Measurements from ENCODE around the gene PIP4K2A.
"Not testable (repeated sequence)": the region's sequence is repeated elsewhere in the genome, so short reads cannot be mapped to it uniquely, and the experiment has no call there.

PIP4K2A gene

GRCh38 chr10:22718659-22719058 is 4.3 kb upstream of the PIP4K2A start:
- DNase-seq: not testable (repeated sequence)

GRCh38 chr10:22717728-22718127 is 3.4 kb upstream of the PIP4K2A start:
- no peak for DNase-seq

DNA sequence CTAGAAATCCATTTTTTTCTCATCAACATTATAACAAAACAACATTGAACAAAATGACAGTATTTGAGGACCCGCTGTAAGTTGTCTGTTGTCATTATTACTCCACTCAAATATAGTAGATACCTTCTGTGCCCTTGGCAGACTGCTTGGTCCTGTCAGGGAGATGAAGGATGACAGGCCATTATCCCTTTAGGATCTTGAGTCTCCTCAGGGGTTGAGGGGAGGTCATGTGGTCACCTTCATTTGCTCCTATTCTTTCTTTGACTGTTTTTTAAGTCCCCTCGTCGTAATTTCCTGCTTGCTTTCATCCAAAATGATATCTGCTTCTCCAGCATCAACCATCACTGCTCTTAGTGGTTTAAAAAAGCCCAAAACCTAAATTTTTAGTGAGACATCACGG is 2.6 kb upstream of the PIP4K2A start:
- no peak for DNase-seq

DNA sequence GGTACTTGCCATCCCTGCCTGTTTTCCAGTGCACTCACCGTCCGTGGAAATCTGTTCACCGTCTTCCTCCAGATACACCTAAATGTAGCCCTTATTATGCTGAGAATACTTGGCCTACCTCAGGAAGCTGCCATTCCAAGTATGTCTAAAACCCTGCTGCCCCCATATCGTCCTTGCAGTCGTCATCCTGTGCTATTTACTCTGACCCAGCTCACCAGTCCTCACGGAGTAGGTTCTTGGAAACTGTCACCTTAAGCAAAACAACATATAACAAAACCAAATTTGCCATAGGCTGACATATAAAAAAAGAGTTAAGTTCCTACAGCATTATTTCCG is 880 bp upstream of the PIP4K2A start:
- DNase-seq: no peak

GRCh38 chr10:22713853-22714478 is 412 bp downstream of the PIP4K2A start:
- DNase-seq: no peak

DNA sequence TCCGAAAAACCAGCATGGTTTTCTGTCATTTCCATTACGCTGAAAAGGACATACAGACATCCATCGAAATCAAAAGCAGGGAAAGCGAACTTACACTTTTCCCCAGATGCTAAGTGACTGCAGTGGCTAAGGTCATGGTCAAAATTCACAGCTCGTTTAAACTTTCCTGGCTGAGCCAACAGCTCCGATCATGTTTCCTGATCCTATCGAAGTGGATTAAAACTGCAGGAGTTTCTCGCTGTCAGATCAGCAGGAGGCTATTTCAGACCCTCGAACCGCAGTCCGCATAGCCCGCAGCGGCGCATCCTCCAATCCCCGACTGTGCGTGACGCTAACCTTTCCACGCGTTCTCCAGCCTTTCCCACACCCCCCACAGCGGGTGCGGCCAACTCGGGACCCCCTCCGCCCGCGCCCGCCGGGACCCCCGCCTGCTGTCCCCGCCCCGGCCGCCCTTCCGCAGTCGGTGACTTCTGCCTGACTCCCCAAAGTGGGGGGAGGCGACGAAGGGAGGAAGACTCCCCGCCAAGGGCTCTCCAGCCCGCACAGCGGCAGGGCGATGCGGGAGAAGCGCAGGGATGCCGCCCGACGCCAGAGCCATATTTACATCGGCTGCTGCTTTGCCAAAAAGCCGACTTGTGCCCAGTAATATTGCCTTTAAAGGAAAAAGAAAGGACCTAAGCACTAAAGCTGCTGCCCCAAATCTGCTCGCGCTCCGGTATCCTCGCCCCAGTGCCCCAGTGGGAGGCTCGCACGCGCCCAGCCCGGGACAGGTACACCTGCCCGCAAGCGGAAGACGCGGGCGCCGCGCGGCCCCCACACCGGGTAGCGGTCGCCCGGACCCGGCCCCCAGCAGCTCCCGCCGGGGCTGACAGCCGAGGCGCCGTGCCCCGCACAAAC is 1.2 kb downstream of the PIP4K2A start:
- DNase-seq: no peak

- no peak for DNase-seq
These were observed 2.0 kb downstream of the PIP4K2A start for GRCh38 chr10:22712211-22712955.

DNA sequence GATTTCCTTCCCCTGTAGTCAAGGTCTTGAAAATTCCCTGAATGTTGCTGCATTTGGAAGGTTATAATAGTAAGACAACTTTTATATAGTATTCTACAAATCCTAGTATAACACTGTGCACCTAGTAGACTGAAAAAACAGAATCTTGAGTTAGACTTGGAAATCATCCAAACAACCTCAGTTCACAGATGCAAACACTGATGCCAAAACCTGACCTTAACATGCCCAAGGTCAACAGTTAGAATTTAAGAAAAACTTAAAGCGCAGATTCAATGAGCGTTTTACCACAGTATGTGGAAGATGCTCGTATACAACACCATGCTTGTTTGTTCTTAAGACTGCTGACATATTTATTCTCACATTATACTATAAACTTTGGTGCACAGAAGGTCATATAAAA is 3.0 kb downstream of the PIP4K2A start:
- no peak for DNase-seq

DNA sequence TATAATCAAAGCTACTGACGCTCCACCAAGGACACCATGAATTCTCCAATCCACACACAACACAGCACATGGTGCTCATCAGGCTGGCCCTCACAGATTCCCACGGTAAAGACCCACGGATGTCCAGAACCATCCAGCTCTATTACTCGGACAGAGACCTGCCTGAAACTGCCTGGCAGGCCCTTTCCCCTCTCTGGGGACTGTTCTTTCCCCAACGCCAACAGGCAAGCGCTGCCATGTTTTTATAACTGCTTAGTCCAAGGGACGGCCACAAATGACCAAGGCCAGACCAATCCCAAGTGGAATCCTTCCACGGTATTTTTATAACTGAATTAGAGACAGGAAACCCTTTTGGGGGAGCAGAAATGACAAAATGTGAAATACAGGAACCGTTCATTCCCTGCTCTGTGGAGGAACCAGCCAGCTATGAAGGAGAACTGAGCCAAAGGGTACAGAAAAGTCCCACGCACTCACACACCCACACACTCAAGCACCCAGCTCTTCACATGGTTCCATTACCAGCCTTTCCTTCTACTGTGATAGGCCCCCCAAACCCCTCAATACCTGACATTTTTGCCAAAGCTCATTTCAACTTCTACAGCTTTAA is 4.1 kb downstream of the PIP4K2A start:
- no peak for DNase-seq

GRCh38 chr10:22708772-22709171 is 5.6 kb downstream of the PIP4K2A start:
- no peak for DNase-seq

GRCh38 chr10:22705527-22705926 is 8.9 kb downstream of the PIP4K2A start:
- DNase-seq: no peak

DNA sequence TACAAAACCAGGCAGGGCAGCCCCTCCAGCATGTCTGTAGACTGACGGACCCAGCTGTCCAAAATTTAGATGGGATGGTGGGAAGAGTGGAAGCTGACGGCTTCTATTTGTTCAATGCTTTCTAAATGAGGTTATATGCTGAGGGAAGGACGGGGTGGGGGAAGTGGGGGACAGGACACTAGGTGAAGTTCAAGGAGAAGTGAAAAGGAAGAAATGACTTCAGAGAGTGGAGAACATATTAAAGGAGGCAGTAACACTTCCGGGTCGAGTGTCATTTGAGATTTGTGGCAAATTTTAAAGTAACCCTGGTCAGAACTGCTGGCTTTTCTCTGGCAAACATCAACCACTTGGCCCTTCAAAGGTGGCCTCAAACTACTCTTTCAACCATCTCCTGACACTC is 9.4 kb downstream of the PIP4K2A start:
- no peak for DNase-seq

DNA sequence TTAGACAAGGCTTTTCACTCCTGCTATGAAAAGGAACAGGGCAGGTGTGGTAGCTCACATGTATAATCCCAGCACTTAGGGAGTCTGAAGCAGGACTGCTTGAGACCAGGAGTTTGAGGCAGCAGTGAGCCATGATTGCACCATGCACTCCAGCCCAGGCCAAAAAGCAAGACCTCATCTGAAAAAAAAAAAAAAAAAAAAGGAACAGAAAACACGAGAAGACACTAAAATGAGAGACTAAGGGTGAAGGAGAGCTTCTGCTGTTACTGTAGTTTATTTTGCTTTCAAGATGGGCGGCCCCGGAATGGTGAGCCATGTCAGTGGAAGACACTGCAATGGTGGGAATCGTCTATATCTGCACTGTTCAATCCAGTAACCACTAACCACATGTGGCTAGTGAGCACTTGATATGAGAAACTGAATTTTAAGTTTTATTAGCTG is 9.9 kb downstream of the PIP4K2A start:
- DNase-seq: no peak

DNA sequence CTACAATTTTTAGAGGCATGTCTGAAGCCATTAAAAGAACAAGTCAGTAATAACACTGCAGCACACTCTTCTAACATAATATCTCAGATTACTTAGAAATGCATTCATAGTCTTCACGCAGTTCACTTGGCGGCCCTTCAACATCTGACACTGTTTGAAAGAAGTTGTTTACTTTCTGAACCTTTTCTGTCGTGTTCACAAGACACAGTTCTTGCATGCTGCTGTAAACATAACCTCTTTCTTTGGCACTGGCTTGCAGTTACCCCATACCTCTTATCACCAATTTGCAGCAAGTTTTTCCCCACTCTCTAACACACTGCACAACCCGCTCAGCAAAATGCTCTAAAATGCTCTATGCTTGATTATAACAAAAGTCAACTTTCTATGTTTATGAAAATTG is 12.0 kb downstream of the PIP4K2A start:
- no peak for DNase-seq

DNA sequence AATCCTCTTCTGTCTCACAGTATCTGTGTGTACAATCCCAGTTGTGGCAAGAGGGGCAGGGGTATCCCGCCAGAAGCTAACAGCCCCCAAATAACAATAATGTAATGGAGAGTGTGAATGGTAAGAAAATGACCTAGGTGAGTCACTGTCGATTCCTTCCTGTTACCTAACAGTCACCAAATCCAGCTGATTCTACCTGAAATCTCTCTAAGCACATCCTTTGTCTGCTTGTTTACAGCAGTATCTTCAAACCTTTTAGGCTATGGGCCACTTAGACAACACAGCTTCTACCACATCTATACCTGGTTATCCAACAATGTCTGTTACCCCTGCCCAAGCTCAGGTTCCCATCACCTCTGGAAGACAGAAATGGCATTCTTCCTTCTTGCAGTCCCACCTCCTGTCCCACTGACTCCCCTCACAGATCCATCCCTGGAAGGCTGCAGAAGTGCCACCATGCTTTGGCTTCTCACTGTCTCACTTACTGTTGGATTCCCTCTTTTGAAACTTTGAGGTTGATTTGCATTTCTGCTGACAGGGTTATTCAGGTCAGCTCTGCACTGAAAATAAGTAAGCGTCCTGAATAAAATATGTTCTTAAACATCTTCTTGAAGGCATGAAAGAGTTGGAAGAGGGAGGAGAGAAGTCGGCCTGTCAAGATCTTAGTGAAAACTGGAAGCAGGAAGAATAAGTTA is 13.1 kb downstream of the PIP4K2A start:
- DNase-seq: no peak

- no peak for DNase-seq
These were observed 13.9 kb downstream of the PIP4K2A start for GRCh38 chr10:22700489-22700888.

GRCh38 chr10:22699976-22700375 is 14.4 kb downstream of the PIP4K2A start:
- DNase-seq: no peak

DNA sequence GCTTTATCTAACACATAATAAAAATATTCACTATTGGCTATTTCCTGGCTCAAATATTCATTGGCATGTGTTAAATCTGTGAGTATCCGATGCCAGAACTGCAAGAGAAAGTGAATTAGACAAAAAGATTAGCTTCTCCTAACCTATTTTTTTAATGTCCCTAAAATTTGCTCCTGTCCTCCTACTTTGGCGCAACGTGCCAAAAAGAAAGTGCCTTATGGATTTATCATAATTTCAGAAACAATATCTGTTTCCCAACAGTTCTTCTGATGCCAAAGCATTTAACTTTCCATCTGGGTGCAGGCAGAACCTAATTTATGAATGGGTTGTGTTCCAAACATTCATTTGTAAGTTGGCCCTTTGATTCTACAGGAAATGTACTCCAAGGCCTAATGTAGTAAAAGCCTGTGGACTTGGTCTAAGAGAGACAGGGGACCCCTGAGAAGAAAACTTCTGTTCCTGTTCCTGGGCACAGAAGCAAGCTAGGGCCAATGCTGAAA is 15.4 kb downstream of the PIP4K2A start:
- DNase-seq: no peak

GRCh38 chr10:22697800-22698199 is 16.6 kb downstream of the PIP4K2A start:
- DNase-seq: no peak

GRCh38 chr10:22697101-22697500 is 17.3 kb downstream of the PIP4K2A start:
- DNase-seq: no peak

DNA sequence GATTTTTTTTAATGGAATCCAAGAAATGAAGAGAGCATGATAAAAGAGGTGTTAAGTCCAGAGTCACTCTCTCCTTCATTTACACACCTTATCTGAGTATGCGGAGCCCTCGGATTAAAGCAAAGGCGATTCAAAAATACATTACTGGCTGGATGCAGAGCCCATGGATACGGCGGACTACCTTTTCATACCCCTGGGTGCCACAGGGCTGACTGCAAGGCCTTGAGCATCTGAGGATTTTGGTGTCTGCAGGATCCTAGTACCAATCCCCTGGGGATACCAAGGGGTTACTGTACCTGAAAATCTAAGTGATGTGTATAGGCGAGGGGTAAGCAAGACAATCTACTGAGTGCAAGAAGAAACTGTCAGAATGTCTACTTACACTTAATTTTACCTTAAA is 20.5 kb downstream of the PIP4K2A start:
- DNase-seq: no peak

DNA sequence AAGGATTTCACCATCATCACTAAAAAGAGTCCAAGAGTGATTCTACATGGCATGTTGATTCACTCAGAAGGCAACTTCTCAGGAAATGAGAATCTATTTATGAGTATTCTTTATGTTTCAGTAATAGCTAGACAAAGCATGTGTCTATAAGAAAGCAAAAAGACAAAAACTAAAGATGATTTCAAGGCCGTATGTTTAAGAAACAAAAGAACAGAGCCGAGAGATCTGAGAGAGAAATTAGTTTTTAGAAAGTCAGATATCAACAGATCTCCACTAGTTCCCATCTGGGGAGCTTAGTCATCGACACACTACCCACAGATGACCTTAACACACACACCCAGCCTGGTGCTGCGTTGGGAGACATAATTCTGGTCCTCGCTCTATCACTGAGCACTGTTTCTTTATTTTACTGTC is 21.0 kb downstream of the PIP4K2A start:
- DNase-seq: no peak

GRCh38 chr10:22692119-22692518 is 22.3 kb downstream of the PIP4K2A start:
- not testable (repeated sequence) for DNase-seq
